WTC11 (cell line): Measurements from ENCODE around the gene CXCL6.

Source experiments
- ATF6 ChIP-seq: sonication (generic); formaldehyde crosslinking; IDR thresholded peaks from 2 replicates; pipeline ENCODE4 v1.8.1; 2023; ENCODE audit warnings: mild to moderate bottlenecking, missing genetic modification reagents
- E2F4 ChIP-seq: sonication (generic); formaldehyde crosslinking; IDR thresholded peaks from 2 replicates; pipeline ENCODE4 v1.8.1; 2022; ENCODE audit warnings: low read depth, mild to moderate bottlenecking, moderate library complexity, missing genetic modification reagents, borderline replicate concordance
- ESRRA ChIP-seq: sonication (generic); formaldehyde crosslinking; IDR thresholded peaks from 2 replicates; pipeline ENCODE4 v1.8.1; 2022; ENCODE audit warnings: mild to moderate bottlenecking, missing genetic modification reagents, borderline replicate concordance
- RELA ChIP-seq: sonication (generic); formaldehyde crosslinking; IDR thresholded peaks from 2 replicates; pipeline ENCODE4 v1.8.1; 2022; ENCODE audit warnings: missing genetic modification reagents, mild to moderate bottlenecking, borderline replicate concordance
- ZNF263 ChIP-seq: sonication (generic); formaldehyde crosslinking; IDR thresholded peaks from 2 replicates; pipeline ENCODE4 v1.8.1; 2022; ENCODE audit warnings: low read depth, mild to moderate bottlenecking, moderate library complexity, missing genetic modification reagents
- ZNF423 ChIP-seq: fragments of 250-450 bp; sonication (Bioruptor Pico); IDR thresholded peaks from 2 replicates; pipeline ENCODE4 v2.1.2; 2022; ENCODE audit warnings: mild to moderate bottlenecking, moderate library complexity
- TF ChIP-seq, protein P1 (sequence below): fragments of 200-600 bp; IDR thresholded peaks from 2 replicates; pipeline ENCODE4 v1.8.0; 2022; ENCODE audit warnings: antibody characterized with exemption
- TF ChIP-seq, protein P2 (sequence below): sonication (generic); formaldehyde crosslinking; IDR thresholded peaks from 2 replicates; pipeline ENCODE4 v1.8.0; 2022; ENCODE audit warnings: mild to moderate bottlenecking, missing genetic modification reagents

- TF ChIP-seq, protein P1, sequence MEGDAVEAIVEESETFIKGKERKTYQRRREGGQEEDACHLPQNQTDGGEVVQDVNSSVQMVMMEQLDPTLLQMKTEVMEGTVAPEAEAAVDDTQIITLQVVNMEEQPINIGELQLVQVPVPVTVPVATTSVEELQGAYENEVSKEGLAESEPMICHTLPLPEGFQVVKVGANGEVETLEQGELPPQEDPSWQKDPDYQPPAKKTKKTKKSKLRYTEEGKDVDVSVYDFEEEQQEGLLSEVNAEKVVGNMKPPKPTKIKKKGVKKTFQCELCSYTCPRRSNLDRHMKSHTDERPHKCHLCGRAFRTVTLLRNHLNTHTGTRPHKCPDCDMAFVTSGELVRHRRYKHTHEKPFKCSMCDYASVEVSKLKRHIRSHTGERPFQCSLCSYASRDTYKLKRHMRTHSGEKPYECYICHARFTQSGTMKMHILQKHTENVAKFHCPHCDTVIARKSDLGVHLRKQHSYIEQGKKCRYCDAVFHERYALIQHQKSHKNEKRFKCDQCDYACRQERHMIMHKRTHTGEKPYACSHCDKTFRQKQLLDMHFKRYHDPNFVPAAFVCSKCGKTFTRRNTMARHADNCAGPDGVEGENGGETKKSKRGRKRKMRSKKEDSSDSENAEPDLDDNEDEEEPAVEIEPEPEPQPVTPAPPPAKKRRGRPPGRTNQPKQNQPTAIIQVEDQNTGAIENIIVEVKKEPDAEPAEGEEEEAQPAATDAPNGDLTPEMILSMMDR, result no peak
- TF ChIP-seq RELA (CRISPR knock-in tag) (no peak), ZNF423 (CRISPR knock-in tag) (no peak), ZNF263 (no peak), ESRRA (CRISPR knock-in tag) (no peak), ATF6 (CRISPR knock-in tag) (no peak), E2F4 (no peak)
- TF ChIP-seq, protein P2, sequence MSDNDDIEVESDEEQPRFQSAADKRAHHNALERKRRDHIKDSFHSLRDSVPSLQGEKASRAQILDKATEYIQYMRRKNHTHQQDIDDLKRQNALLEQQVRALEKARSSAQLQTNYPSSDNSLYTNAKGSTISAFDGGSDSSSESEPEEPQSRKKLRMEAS (CRISPR knock-in tag), result no peak
Observed at GRCh38 chr4:73874386-73874785, 37.9 kb downstream of the CXCL6 start.
